GM23248 (cell line): ENCODE data around the gene DNTTIP2.

Source experiments
- EZH2 ChIP-seq: fragments of 200-600 bp; sonication (generic); IDR thresholded peaks from 2 replicates; pipeline ENCODE4 v1.6.1; 2018; ENCODE audit warnings: antibody characterized with exemption, mild to moderate bottlenecking; ENCODE audit not compliant: insufficient read depth, poor library complexity, severe bottlenecking
- EZH2phosphoT487 ChIP-seq: fragments of 200-600 bp; sonication (generic); IDR thresholded peaks from 2 replicates; pipeline ENCODE4 v1.6.1; 2018; ENCODE audit warnings: antibody characterized with exemption, moderate library complexity, mild to moderate bottlenecking, low read depth; ENCODE audit not compliant: insufficient read depth

- TF ChIP-seq EZH2 (no peak), EZH2phosphoT487 (no peak)
These were observed 51.9 kb downstream of the DNTTIP2 start for GRCh38 chr1:93827128-93827527.
